Adipocyte (in vitro differentiated cells): ENCODE measurements around the gene TSPAN18.

Experiments
- DNase-seq: peaks from one replicate; pipeline ENCODE4 v3.0.0-alpha.2; 2015; ENCODE audit warnings: low read depth
- H3K27me3 ChIP-seq: replicated peaks from 2 replicates; pipeline ENCODE4 v1.7.0; 2013; ENCODE audit warnings: mild to moderate bottlenecking, low read length, moderate library complexity; ENCODE audit not compliant: control insufficient read depth, insufficient read depth
- H3K36me3 ChIP-seq: 2 replicates; pipeline ENCODE4 v1.7.0; 2013; ENCODE audit warnings: low read length, mild to moderate bottlenecking, moderate library complexity; ENCODE audit not compliant: control insufficient read depth, insufficient read depth, severe bottlenecking
- H3K4me1 ChIP-seq: 2 replicates; pipeline ENCODE4 v1.7.0; 2013; ENCODE audit warnings: mild to moderate bottlenecking, low read length, moderate library complexity; ENCODE audit not compliant: control insufficient read depth, insufficient read depth
- H3K4me3 ChIP-seq: 2 replicates; pipeline ENCODE4 v1.7.0; 2013; ENCODE audit warnings: mild to moderate bottlenecking, low read length, moderate library complexity
- H3K9ac ChIP-seq: 2 replicates; pipeline ENCODE4 v1.7.0; 2013; ENCODE audit warnings: mild to moderate bottlenecking, low read length, moderate library complexity
- H3K9me3 ChIP-seq: 2 replicates; pipeline ENCODE4 v1.7.0; 2013; ENCODE audit warnings: mild to moderate bottlenecking, low read length, moderate library complexity; ENCODE audit not compliant: control insufficient read depth

The TSPAN18 gene

DNA sequence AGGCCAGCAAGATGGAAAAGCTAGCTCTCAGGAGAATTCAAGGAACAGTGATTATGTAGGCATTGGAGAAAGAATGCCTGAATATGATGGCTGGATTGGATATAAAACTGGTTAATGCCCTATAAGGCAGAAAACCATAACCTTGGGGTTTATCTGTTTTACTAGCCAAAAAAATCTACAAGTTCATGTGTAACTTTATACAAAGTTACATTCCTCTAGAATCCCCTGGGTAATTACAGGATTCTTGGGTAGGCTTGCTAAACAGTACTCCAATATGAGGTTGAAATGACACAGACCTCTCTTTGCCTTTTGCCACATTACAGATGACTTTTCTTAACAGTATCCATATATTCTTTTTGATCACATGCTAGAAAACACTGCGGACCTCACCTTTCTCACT lies 26.0 kb downstream of the TSPAN18 start:
- no peaks in the 10 kb centered on the region for H3K27me3 ChIP-seq
- H3K4me3 ChIP-seq, result no peak overlapping the region
- DNase-seq, result peak; percentile 69
- H3K36me3 ChIP-seq, result no peaks in the 10 kb centered on the region
- H3K9me3 ChIP-seq, result peaks cover 1% of the 10 kb centered on the region
- no peak overlapping the region for H3K9ac ChIP-seq
- H3K4me1 ChIP-seq, result peaks cover 53% of the 10 kb centered on the region

DNA sequence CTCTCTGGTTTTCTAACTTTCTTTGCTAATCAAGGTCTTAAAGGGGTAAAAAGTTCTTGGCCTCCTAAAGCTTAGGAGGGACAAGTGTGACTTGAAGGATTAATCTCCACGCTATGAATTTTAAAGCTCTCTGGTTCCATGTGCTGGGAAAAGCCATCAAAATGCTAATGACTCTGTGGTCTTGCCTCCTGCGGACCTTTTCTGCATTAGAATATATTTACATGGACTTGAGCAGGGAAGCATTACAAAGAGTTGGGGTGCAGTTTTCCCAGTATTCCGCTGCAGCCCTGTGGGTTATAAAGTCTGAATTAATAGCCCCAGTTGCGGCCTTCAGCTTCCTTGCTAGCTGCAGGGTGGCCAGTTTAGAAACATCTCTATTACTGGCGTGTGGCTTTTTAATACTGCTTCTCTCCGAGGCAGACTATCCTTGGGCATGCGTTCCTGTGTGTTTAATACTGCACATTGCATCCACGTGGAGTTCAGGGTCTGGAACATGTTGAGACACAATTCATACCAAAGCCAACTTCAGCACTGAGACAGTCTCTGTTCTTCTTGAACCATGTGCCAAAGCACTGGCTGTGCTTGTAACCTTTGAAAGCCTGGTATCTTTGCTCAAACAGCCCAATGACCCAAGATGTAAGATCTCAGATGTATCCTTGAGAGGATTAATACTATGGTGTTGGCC lies 27.3 kb downstream of the TSPAN18 start:
- no peaks in the 10 kb centered on the region for H3K36me3 ChIP-seq
- peaks cover 2% of the 10 kb centered on the region for H3K27me3 ChIP-seq
- peaks cover 11% of the 10 kb centered on the region for H3K9me3 ChIP-seq
- no peak overlapping the region for H3K4me3 ChIP-seq
- DNase-seq, result peak; percentile 58
- H3K4me1 ChIP-seq, result peaks cover 51% of the 10 kb centered on the region
- H3K9ac ChIP-seq, result no peak overlapping the region

DNA sequence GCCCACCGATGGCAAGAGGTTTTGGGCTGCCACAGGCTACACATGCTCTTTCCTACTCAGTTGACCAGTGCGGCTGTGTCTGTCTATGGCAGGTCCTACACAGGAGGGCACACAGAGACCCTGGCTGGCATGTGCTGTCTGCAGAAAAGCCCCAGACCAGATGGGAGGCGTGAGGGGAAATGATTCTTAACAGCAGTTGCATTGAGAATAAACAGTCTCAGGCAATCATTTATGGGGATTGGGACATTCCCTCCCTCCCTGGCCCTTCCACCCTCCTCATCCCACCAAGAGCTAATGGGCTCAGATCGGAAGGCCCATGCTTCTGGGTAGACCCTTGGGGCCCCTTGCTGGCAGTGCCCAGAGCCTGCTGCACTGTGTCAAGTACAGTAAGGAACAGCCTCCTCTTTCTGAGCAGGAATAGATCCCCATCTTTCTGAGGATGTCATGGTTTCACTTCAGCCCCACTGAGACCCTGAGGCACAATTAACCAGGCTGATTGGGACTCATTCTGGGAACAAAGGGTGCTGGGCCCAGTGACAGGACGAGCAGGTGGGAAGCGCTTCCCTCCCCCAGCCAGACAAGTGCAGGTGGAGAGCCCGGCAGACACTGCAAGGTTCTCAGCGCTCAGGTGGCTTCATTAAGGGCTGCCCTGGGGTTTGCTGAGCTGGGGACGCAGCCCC lies 28.3 kb downstream of the TSPAN18 start:
- H3K27me3 ChIP-seq, result peaks cover 5% of the 10 kb centered on the region
- H3K4me1 ChIP-seq, result peaks cover 51% of the 10 kb centered on the region
- no peak for DNase-seq
- no peak overlapping the region for H3K4me3 ChIP-seq
- no peaks in the 10 kb centered on the region for H3K36me3 ChIP-seq
- H3K9ac ChIP-seq, result no peak overlapping the region
- H3K9me3 ChIP-seq, result peaks cover 11% of the 10 kb centered on the region

DNA sequence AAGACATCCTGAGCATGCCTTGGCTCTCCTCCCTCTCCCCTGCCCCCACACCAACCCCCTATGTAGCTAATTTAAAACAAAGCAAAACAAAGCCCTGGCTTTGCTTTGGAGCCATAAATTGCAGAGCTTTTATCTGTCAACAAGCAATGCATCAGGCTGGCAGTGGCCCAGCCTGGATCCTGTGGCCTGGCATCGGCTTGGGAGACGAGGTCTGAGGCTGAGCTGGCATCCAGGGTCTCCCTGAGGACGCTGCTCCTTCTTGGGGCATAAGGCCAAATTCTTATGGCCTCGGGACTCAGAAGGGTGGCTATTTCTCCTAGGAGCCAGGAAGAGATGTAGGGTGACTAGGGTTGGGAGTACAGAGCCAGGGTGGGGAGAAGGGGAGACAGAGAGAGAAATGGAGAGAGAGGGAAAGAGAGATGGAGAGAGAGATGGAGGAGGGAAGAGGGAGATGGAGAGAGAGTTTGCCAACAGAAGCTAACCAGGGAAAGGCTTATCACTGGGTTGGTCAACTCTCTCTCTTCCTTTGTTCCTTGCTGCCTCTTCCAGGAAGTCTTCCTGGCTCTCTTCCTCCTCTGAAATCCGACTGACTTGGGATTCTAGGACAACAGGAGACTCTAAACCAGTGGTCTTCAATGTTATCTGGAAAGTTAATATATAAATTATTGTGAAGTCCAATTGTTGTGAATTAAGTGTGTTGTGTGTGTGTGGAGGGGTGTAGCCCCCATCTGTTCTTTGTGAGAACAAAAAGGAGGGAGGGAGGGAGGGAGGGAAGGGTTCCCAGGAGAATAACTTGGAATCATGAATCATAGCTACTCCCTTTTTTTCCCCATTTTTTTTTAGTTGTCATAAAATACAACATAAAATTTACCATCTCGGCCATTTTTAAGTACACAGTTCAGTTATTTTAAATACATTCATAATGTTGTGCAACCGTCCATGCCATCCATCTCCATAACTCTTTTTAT lies 29.1 kb downstream of the TSPAN18 start:
- Histone ChIP-seq H3K36me3 (no peaks in the 10 kb centered on the region), H3K9me3 (peaks cover 11% of the 10 kb centered on the region), H3K9ac (no peak overlapping the region), H3K27me3 (peaks cover 5% of the 10 kb centered on the region), H3K4me3 (no peak overlapping the region), H3K4me1 (peaks cover 54% of the 10 kb centered on the region)
- peak; percentile 22 for DNase-seq

DNA sequence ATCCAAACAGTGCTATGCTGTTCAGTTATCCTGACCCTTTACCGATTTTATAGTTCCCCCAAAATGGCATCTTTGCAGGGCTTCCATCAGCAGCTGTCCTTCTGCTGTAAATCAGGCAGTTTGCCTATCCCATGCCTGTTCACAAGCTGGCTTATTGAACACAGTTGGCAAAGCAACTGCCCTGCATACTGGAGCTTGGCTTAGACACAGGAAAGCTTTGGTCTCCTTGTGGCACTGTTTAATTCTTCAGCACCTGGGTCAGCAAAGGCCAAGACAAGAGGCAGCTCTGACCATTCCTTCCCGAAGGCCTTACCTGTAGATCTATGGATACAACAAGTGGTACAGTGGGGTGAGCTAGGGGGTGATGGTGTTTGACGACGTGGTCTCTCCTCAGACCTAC lies 32.2 kb downstream of the TSPAN18 start:
- Histone ChIP-seq H3K9me3 (peaks cover 11% of the 10 kb centered on the region), H3K4me3 (no peak overlapping the region), H3K4me1 (peaks cover 44% of the 10 kb centered on the region), H3K36me3 (no peaks in the 10 kb centered on the region), H3K27me3 (peaks cover 5% of the 10 kb centered on the region), H3K9ac (no peak overlapping the region)
- DNase-seq, result no peak

DNA sequence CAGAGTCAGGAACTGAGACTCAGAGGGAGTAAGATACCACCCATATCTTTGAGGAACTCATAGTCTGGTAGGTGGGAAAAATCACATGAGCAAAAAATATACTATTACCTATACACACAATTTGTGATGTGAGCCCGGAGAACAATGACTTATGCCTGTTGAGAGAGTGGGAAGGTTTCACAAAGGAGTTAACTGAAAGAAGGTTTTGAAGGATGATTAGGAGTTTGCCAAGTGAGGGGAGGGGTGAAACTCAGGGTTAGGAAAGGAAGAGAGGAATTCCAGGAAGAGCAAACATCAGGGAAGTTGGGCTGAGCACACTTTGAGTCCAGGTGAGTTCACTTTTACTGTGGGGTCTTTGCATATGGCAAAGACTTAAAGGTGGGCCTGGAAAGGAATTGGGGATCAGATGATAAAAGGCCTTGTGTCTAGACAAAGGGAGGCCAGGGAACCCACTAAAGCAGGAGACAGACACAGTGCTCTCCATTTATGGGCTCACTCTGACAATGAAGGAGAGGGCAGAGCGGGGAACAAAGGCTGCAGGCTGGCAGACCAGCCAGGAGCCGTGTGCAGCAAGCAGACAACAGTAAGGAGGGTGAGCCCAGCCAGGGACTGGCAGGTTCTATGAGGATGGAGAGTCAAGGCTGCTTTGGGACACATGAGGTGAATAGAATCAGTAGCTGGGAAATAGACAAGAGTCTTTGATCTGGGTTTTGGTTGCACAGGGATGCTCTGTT lies 33.1 kb downstream of the TSPAN18 start:
- Histone ChIP-seq H3K4me1 (peaks cover 34% of the 10 kb centered on the region), H3K36me3 (no peaks in the 10 kb centered on the region), H3K4me3 (no peak overlapping the region), H3K9me3 (peaks cover 11% of the 10 kb centered on the region), H3K27me3 (peaks cover 5% of the 10 kb centered on the region), H3K9ac (no peak overlapping the region)
- no peak for DNase-seq

DNA sequence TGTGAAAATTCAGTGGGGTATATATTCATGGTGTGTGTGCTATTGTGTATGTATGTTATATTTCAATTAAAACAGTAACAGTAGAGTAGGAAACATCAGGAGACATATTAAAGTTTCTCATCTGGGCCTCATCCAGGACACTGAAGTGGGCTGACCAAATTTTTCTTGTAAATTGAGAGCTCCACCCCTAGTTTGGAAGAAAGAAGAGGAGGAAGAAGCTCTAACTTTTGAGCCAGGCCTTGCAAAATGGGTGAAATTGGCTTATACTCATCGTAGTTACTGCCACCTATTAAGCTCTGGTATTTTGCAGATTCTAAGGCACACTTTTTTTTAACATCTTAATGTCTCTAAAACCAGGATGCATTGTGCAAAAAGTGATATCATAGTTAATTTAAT lies 33.7 kb downstream of the TSPAN18 start:
- Histone ChIP-seq H3K9ac (no peak overlapping the region), H3K4me1 (peaks cover 30% of the 10 kb centered on the region), H3K36me3 (no peaks in the 10 kb centered on the region), H3K4me3 (no peak overlapping the region), H3K27me3 (peaks cover 5% of the 10 kb centered on the region), H3K9me3 (peaks cover 11% of the 10 kb centered on the region)
- no peak for DNase-seq

DNA sequence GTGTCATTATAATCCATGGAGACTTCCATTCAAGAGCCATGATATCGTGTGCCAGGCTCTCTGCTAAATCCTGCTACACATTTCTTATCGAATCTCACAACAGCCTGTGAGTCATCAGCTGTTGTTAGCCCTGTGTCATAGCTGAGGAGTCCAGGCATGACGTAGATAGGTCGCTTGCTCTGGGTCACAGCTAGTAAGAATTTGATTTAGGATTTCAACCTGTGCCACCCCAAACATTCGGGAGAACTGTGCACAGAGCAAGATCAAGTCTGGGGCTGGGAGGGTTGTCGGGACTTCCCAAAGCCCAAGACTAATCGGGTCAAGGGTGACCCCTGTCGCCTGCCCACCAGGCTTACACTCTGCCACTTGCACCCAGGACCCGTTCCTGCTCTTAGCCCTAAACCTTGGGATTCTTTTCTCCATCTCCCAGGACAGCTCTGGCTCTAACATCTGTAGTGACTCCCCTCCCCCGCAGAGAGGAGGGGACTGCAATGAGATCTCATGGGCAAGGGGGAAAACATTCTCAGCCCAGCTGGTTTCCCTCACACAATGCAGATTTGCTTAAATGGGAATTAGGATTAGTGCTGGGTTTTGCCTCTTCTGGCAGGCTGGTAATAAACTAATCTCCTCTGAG lies 34.3 kb downstream of the TSPAN18 start:
- peaks cover 30% of the 10 kb centered on the region for H3K4me1 ChIP-seq
- no peak overlapping the region for H3K4me3 ChIP-seq
- H3K27me3 ChIP-seq, result peaks cover 5% of the 10 kb centered on the region
- H3K9ac ChIP-seq, result no peak overlapping the region
- DNase-seq, result peak; percentile 78
- peaks cover 11% of the 10 kb centered on the region for H3K9me3 ChIP-seq
- no peaks in the 10 kb centered on the region for H3K36me3 ChIP-seq

DNA sequence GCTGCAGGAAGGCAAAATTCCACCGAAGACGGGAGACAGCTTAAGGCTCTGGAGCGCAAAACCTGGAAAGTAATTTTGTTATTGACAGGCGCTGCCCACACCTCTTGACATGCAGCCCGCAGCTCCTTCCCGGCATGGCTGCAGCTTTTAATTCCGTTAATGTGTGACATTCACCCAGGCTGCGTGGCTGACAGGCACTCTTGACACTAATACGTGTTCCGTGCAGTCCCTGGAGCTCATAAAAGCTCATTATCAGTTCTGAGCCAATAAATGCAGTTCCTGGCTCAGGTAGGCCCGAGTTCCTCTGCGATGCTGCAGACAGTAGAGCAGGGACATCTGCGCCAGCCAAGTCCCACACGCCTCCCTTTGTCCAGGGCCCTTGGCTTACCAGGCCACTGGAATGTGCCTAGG lies 34.8 kb downstream of the TSPAN18 start:
- Histone ChIP-seq H3K4me3 (no peak overlapping the region), H3K27me3 (peaks cover 5% of the 10 kb centered on the region), H3K9me3 (peaks cover 11% of the 10 kb centered on the region), H3K36me3 (no peaks in the 10 kb centered on the region), H3K9ac (no peak overlapping the region), H3K4me1 (peaks cover 34% of the 10 kb centered on the region)
- DNase-seq, result no peak

DNA sequence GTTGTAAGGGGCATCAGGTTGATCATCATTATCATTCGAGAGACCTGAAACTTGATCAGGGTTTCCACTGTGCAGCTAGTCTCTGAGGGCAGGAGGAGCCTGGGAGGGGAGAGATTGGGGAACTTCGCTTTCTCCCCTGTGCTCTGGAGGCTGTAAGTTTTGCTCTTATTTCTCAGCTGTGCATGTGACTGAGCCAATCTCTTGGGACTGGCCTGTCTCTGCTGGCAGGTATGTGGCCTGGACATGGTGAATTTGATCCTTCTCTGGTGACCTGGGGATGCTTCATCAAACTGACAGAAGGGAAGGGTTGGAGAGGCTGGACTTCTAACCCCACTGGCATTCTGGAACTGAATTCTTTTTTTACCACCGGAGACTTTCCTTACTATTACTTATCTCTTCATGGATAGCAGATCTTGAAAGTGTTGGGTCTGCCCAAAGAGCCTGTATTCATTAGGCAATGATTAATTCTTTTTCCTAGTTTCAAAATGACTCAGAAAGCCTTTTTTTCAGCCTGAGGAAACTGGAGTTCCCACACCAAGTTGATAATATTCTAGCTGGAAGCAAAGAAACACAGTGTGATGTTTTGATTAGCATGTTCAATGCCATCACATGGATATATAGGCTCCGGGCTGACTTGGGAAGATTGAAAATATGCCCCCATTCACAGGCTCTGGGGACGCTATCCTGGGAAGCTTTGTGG lies 36.5 kb downstream of the TSPAN18 start:
- peaks cover 43% of the 10 kb centered on the region for H3K4me1 ChIP-seq
- peaks cover 5% of the 10 kb centered on the region for H3K9me3 ChIP-seq

More for the DNA sequence above, 36.5 kb downstream of the TSPAN18 start:
- Histone ChIP-seq H3K27me3 (peaks cover 5% of the 10 kb centered on the region), H3K36me3 (no peaks in the 10 kb centered on the region), H3K9ac (no peak overlapping the region), H3K4me3 (no peak overlapping the region)
- DNase-seq, result no peak
